HL-60 (cell line): ENCODE measurements around the gene AFAP1L2.

Source experiments
- DNase-seq, 2 experiments: peaks; one replicate each; pipeline ENCODE4 v3.0.0-alpha.2; 2010 to 2020; ENCODE audit warnings: low read depth in 1 of 2, low spot score in 1 of 2
- H3K27ac ChIP-seq: fragments of 250-450 bp; sonication (Bioruptor Pico); replicated peaks from 2 replicates; pipeline ENCODE4 v1.5.1; 2020; ENCODE audit warnings: mild to moderate bottlenecking, moderate library complexity
- H3K27me3 ChIP-seq: fragments of 250-450 bp; sonication (Bioruptor Pico); 2 replicates; pipeline ENCODE4 v1.5.1; 2021; ENCODE audit warnings: mild to moderate bottlenecking, moderate library complexity; ENCODE audit not compliant: insufficient read depth, poor library complexity, severe bottlenecking
- H3K4me3 ChIP-seq: replicated peaks from 2 replicates; pipeline ENCODE4 v1.5.1; 2011; ENCODE audit warnings: mild to moderate bottlenecking, control low read depth, low read length; ENCODE audit not compliant: insufficient read depth
- CTCF ChIP-seq: IDR thresholded peaks from one replicate; pipeline ENCODE4 v1.5.1; 2011; ENCODE audit warnings: low read length, control low read depth, inconsistent platforms; ENCODE audit not compliant: insufficient read depth
- GABPA ChIP-seq: IDR thresholded peaks from 2 replicates; pipeline ENCODE4 v1.6.1; 2012; ENCODE audit warnings: low read depth
- POLR2AphosphoS5 ChIP-seq: IDR thresholded peaks from 2 replicates; pipeline ENCODE4 v1.6.1; 2012; ENCODE audit warnings: low read depth
- REST ChIP-seq: IDR thresholded peaks from 2 replicates; pipeline ENCODE4 v1.6.1; 2012; ENCODE audit warnings: low read depth; ENCODE audit not compliant: insufficient replicate concordance
- SPI1 ChIP-seq: IDR thresholded peaks from 2 replicates; pipeline ENCODE4 v1.6.1; 2012; ENCODE audit warnings: low read depth, mild to moderate bottlenecking, borderline replicate concordance

The AFAP1L2 gene

GRCh38 chr10:114284346-114285071 lies 119.8 kb downstream of the AFAP1L2 start:
- no peaks in the 10 kb centered on the region for H3K27me3 ChIP-seq
- TF ChIP-seq GABPA (no peak), SPI1 (no peak)
- no peak for DNase-seq
- no peak overlapping the region for H3K27ac ChIP-seq
- H3K4me3 ChIP-seq: no peak overlapping the region

- TF ChIP-seq POLR2AphosphoS5 (no peak), REST (no peak), GABPA (no peak), SPI1 (no peak), CTCF (no peak)
- H3K27ac ChIP-seq: no peak overlapping the region
- DNase-seq: no peak
- H3K27me3 ChIP-seq: no peaks in the 10 kb centered on the region
- no peak overlapping the region for H3K4me3 ChIP-seq
Measured at GRCh38 chr10:114283535-114284234, 120.6 kb downstream of the AFAP1L2 start.

- Histone ChIP-seq H3K4me3 (no peak overlapping the region), H3K27me3 (no peaks in the 10 kb centered on the region), H3K27ac (no peak overlapping the region)
- no peak for DNase-seq
- TF ChIP-seq POLR2AphosphoS5: no peak
- TF ChIP-seq SPI1: no peak
- TF ChIP-seq CTCF: no peak
- TF ChIP-seq REST: no peak
- TF ChIP-seq GABPA: no peak
Measured at GRCh38 chr10:114283091-114283490, 121.2 kb downstream of the AFAP1L2 start.

GRCh38 chr10:114282526-114282925 lies 121.8 kb downstream of the AFAP1L2 start:
- no peak for DNase-seq
- Histone ChIP-seq H3K27me3 (no peaks in the 10 kb centered on the region), H3K27ac (no peak overlapping the region), H3K4me3 (no peak overlapping the region)
- TF ChIP-seq REST (no peak), SPI1 (no peak), CTCF (no peak), GABPA (no peak), POLR2AphosphoS5 (no peak)
